ENCODE results near the gene SMYD5.

The SMYD5 gene

DNA sequence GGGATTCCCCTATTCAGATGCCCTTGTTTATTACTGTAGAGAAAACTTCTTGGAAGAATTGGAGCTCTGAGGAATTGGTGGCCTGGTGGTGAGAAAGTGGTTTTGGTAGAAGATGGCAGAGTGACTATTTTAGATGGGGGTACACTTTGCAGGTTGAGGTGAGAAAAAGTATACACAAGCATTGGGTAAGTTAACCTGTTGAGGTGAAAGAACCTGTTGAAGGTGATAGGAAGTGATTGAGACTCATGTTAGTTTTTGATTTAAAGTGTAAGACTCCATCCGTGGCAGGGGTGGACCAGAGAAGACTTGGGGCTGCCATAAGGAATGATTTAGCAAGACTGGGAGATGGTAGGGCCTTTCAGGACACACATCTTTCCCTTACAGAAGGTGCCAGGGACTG is 23.1 kb downstream of the SMYD5 start:
- no peak for DNase-seq (ENCODE audit: low read depth in 1 of 2, low spot score in 1 of 2)

DNA sequence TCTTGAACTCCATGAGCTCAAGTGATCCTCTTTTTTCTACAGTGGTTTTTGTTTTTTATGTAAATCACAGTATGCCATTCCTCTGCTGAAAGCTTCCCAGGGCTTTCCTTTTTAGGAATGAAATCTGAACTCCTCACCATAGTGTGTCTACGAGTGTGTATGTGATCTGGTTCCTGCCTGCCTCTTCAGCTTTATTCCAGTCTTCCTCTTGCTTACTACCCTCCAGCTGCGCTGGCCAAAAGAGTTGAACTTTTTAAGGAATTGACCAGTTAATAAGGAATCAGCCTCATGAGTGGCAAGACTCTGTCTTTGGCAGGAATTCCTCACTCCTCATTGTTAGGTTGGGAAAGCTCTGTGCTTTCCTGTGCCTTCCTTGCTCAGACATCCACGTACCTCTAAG is 24.1 kb downstream of the SMYD5 start:
- DNase-seq (ENCODE audit: low read depth in 1 of 2, low spot score in 1 of 2): no peak

DNA sequence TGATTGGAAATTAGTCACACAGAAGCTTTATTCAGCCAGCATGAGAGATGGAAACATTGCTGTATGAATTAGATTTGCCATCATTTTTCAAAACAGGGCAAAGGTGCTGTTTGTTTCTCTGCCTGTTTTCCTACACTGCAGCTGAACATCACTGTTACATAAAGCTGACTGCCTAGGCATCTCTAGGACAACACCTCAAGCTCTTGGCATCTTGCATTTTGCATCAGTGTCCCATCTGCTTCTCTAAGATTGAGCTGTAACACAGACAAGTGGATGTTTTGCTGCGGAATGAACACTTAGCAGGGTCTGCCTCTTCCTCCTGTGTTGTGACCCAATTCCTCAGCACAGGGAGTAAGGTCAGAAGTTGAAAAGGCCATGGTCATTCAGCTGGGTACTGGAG is 24.9 kb downstream of the SMYD5 start:
- no peak for DNase-seq (ENCODE audit: low read depth in 1 of 2, low spot score in 1 of 2)

DNA sequence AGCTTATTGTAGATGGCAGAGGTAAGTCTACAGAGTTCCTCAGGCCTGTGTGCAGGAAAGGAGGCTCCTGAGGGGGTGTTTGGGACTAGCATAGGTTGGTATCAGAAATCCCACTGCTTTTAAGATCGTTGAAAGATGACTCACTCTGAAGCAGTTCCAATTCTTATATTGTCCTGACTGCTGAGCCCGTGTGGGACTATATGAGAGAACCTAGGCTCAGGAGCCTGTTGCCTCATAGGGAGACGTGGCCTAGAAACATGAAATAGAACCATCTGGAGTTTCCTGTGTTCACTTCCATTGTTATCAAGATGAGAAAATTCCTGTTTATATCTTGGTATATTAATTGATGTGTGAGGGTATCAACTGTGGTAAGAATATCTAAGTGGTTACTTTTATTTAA is 25.7 kb downstream of the SMYD5 start:
- DNase-seq (ENCODE audit: low read depth in 1 of 2, low spot score in 1 of 2): no peak

DNA sequence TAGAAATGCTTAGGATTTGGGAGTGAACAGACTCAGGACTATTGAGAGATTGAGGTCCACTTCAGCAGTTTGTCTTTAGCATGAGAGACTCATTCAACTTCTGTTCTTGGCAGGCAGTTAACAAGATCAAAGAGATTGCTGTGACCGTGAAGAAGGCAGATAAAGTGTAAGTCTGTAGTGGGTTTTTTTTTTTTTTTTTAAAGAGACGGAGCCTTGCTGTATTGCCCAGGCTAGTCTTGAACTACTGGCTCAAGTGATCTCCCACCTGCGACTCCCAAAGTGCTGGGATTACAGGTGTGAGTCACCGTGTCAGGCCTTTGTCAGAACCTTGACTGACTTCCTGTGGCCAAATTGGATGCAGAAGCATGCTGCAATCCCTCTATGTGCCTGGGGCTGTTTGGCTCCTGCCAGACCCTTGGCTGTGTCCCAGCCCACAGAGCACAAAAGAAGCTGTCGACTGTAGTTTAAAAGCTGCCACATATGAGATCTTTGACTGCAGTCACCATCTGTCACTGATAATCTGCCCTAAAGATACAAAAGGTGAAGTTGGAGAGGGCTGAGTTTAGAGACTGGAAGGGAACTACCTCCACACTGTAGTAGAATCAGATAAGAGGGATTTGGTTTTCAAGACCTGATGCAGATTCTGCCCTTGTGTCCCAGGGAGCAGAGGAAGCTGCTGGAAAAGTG is 30.0 kb downstream of the SMYD5 start:
- DNase-seq (ENCODE audit: low read depth in 1 of 2, low spot score in 1 of 2): no peak

DNA sequence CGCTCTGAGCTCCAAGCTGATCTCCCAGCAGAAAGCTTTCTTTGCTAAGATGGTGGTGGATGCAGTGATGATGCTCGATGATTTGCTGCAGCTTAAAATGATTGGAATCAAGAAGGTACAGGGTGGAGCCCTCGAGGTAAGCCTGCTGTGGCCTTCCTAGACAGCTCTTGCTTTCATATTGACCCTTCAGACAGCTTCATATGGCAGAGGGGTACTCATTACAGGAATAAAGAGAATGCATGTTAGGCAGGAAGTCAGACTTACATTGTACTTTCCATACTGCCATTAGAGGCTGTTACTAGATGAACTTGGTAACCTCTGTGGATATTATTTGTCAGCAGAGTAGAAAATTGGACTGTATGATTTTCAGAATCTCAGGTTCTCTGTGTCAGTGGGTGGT is 30.5 kb downstream of the SMYD5 start:
- no peak for DNase-seq (ENCODE audit: low read depth in 1 of 2, low spot score in 1 of 2)

DNA sequence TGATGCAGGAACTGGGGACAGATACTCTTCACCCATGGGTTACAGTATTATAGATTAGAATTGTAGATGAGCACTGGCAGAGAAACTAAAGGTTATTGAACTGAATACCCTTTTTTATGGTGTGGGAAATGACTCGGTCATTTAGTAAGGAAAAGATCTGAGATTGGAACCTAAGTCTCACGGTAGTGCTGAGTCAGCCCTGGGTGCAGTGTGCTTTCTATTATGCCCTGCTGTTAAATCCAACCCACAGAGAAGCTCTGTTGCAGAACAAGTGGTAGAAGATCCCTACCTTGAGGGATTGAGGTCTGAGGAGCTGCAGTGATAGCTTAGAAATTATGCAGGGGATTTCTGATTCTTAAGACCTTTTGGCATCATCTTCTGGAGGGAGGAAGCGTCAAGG is 32.8 kb downstream of the SMYD5 start:
- no peak for DNase-seq (ENCODE audit: low read depth in 1 of 2, low spot score in 1 of 2)

DNA sequence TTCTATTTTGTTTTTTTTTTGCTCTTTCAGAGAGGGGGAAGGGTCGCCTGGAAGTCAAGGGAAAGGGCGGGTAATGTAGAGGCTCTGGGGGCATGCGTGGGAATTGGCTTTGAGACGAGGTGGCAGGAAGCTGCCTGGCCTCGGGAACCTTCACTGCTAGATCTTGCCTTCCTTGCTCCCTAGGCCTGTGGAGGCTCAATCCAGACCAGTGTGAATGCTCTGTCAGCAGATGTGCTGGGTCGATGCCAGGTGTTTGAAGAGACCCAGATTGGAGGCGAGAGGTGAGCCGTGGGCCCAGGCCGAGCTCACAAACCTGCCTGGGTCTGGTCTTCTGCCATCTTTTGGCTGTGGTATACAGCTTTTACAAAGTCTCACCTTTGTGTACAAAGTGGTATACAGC is 35.6 kb downstream of the SMYD5 start:
- no peak for DNase-seq (ENCODE audit: low read depth in 1 of 2, low spot score in 1 of 2)

DNA sequence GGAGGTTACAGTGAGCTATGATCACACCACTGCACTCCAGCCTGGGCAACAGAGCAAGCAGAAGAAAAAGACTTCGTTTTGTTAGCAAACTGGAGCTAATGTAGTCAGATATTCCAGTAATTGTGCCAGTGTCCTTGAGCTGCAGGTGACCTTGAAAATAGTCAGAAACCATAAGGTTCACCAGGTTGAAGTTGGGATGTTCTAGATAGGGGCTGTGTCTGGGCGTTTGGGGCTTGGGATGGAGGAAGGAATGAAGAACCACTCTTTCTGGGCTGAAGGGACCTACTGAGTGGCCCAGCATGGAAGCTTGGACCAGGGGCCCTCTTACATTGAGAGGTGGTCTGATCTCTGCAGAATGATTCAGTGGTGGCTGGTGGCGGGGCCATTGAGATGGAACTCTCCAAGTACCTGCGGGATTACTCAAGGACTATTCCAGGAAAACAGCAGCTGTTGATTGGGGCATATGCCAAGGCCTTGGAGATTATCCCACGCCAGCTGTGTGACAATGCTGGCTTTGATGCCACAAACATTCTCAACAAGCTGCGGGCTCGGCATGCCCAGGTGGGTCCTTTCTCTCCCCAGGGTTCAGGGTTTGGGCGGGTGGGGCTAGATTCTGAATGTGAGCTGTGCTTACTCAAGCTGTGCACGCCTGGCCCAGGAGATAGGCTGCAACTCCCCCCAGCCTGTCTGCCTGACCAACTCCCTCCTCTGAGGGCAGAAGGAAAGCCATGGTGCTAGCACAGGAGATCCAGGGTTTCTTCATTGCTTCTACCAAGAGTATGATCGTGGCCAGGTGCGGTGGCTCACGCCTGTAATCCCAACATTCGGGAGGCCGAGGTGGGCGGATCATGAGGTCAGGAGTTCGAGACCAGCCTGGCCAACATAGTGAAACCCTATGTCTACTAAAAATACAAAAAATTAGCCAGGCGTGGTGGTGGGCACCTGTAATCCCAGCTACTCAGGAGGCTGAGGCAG is 37.1 kb downstream of the SMYD5 start:
- DNase-seq (ENCODE audit: low read depth in 1 of 2, low spot score in 1 of 2): no peak

DNA sequence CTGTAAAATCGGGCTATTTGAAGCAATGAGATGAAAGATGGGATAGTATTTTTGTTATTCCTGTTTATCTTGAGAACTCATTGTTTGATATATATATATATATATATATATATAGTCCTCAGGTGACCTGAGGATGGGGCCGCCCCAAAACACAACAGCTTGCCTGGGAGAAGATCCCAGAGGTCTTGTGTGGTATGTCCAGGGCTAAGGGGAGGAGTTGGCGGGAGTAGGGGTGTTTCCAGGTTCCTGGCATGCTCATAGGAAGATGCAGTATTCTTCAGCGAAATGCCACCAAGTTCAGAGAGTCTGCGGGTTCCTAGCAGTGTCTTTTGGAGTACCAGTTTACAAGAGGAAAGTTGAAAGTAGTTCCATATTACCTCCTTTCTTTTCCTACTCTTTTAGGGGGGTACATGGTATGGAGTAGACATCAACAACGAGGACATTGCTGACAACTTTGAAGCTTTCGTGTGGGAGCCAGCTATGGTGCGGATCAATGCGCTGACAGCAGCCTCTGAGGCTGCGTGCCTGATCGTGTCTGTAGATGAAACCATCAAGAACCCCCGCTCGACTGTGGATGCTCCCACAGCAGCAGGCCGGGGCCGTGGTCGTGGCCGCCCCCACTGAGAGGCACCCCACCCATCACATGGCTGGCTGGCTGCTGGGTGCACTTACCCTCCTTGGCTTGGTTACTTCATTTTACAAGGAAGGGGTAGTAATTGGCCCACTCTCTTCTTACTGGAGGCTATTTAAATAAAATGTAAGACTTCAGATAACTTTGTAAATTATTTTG is 38.4 kb downstream of the SMYD5 start:
- DNase-seq (ENCODE audit: low read depth in 1 of 2, low spot score in 1 of 2): no peak

DNA sequence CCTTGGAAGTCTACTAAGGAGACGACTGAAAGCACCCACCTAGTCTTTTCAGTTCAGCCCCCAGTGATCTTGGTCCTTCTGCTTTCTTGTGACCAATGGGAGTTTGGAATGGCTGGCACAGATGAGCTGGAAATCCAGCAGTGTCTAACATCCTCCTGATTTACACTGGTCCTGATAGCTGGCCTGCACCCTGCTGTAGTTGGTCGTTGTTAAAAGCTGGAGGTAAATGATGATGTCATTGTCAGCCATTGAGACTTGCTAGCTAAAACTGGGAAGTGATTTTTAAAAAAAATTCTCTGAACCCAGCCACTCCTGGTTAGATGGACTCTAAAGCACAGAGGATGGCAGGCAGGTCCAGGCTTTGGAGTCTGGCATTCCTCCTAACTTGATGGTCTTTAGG is 39.4 kb downstream of the SMYD5 start:
- DNase-seq (ENCODE audit: low read depth in 1 of 2, low spot score in 1 of 2): no peak

DNA sequence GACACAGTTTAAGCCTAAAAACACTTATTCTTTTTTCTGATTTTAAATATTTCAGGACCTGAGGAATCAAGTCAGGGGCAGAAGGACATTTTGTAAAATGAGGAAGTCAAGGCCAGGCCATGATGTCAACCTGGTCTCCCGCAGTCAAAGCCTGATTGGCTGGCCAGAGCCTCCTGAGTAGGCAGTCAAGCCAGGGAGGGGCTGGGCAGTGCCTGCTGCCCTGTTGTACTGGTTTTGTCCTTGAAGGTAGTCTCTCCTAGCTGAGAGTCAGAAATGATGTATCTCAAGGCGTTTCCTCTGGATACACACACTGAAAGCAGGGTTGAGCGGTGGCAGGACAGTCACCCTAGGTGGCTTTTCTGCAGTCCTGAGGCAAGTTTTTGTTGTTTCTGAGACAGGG is 39.9 kb downstream of the SMYD5 start:
- no peak for DNase-seq (ENCODE audit: low read depth in 1 of 2, low spot score in 1 of 2)

DNA sequence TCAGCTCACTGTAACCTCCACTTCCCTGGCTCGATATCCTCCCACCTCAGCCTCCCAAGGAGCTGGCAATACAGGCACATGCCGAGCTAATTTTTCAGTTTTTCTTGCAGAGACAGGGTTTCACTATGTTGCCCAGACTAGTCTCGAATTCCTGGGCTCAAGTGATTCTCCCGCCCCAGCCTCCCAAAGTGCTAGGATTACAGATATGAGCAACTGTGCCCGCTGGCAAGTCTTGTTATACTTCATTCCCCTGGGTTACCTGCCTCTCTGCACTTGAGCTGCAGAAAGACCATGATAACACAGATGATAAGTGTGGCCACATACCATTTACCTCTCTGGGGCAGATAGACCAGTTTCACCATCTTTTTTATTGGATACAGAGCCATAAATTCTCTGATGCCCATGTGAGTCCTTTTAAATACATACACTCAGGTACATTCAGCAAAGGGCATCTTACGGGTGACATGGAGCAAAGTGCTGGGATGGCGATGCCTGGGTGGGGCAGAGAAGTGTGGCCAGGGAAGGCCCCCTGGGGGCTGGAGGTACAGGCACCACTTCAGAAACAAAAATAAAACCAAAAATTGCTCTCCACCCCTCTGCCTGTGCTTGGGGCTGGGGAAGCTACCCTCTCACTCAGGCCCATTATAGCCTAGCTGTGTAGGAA is 40.4 kb downstream of the SMYD5 start:
- no peak for DNase-seq (ENCODE audit: low read depth in 1 of 2, low spot score in 1 of 2)

DNA sequence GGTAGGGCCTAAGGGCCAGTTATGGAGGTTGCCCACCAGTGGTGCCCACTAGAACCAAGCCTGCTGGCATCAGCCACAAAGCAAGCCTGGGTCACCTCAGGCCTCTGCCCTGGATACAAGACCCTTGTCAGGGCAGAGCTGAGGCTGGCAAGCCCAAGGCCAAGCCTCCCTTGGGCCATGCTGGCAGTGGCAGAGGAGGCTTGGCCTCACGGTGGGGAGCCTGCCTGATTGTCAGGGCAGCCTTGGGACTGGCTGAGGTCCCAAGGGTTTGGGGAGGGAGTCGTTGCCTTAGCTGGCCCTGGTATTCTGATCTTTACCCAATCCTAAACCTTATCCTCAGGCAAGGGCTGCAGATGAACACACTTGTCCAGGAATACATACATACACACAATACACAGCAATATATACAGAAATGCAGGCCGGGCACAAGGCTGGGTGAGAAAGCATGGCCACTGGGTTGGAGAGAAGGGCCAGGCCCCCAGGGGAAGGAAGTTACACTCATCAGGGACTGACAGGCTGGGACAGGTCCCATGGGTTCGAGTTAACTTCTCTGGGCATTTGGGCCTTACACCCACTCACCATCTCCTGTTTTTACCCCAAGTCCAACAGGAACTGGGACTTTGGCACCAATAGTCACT is 41.1 kb downstream of the SMYD5 start:
- DNase-seq (ENCODE audit: low read depth in 1 of 2, low spot score in 1 of 2): no peak

DNA sequence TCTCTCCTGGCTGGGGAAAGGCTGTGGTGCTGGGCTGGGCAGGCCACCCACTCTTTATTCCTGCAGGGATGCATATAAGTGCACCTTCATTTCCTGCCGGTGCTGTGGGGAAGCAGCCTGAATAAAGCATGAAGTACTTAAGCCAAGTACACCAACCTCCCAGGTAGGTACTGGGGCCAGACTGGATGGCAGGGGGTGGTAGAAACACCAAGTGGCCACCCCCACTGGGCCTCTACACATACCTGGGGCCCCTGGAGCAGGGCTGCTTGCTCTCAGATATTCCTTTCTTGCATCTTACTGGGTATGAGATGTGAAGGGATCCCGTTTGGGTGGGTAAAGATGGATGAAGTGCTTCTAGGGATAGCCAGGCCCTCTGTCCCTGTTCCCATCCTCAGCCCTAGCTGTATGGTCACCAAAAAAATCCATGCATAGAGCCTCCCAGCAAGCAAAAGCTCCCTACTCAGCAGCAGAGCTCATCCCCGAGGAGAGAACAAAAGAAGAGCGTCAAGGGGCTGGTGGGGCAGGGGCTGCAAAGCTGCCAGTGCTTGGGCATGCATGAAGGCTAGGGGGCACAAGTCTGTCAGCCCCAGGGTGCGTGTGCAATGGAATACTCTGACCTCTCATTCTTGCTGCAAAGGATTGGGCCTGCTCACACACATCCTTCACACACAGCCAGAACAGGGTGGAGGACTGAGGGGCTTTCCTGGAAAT is 42.0 kb downstream of the SMYD5 start:
- no peak for DNase-seq (ENCODE audit: low read depth in 1 of 2, low spot score in 1 of 2)

DNA sequence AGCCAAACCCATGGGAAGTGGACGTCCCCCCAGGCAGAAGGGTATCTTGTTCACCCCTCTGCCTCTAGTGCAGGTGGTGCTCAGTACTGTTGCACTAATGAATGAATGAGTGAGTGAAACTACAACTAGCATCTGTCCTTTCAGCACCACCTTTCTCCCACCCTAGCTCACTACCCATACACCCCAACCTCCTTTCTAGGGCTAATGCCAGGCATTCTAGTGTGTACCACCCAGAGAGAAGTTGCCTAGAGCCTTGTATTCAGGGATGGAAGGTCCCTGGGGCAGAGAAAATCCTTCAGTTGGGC is 42.5 kb downstream of the SMYD5 start:
- no peak for DNase-seq (ENCODE audit: low read depth in 1 of 2, low spot score in 1 of 2)

DNA sequence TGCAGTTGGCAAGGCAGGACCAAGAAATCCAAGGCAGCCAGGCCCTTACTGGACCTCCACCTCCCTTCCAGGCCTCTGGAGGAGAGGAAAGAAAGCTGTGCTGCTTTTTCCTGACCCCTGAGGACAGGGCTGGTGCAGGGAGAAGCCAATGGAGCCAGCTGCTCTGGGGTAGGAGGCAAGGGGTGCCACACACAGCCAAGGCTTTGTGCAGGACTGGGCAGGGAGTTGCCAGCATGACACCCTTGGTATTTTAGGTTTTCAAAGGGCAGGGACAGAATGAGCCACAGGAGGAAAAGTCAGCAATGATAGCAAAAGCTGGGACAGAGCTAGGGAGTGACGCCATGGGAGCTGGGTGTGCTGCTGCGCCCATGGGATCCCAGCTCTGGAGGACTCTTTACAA is 43.0 kb downstream of the SMYD5 start:
- no peak for DNase-seq (ENCODE audit: low read depth in 1 of 2, low spot score in 1 of 2)

DNA sequence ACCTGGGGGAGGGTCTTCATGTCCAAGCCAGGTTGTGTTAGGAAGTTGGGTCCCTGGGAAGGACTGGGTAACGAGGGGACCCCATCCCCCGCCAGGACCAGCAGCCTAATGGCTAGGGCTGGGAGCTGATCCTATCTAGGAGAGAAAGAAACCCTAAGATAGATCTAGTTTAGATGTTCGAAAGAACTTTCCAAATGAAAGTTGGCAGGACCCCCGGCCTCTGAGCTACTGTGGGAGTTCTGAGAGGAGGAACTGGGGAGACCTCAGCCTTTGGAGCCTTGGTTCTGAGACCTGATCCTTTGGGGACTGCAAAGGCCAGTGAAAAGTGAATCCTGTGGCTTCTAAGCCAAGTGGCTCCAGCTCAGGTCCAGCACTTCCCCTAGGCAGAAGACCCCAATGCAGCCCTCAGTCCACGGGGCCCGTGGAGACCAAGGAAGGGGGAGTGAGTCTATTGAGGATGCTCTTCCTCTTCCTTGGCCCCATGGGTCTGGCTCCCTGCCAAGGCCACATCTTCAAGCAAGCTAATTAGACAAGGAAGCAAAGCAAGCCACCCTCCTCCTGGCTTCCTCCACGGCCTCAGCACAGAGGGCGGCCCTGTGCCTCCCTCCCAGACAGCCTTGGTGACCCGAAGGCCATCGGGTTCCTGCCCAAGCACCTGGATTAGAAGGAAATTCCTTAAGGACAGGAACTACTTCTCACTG is 43.5 kb downstream of the SMYD5 start:
- DNase-seq (ENCODE audit: low read depth in 1 of 2, low spot score in 1 of 2): no peak

DNA sequence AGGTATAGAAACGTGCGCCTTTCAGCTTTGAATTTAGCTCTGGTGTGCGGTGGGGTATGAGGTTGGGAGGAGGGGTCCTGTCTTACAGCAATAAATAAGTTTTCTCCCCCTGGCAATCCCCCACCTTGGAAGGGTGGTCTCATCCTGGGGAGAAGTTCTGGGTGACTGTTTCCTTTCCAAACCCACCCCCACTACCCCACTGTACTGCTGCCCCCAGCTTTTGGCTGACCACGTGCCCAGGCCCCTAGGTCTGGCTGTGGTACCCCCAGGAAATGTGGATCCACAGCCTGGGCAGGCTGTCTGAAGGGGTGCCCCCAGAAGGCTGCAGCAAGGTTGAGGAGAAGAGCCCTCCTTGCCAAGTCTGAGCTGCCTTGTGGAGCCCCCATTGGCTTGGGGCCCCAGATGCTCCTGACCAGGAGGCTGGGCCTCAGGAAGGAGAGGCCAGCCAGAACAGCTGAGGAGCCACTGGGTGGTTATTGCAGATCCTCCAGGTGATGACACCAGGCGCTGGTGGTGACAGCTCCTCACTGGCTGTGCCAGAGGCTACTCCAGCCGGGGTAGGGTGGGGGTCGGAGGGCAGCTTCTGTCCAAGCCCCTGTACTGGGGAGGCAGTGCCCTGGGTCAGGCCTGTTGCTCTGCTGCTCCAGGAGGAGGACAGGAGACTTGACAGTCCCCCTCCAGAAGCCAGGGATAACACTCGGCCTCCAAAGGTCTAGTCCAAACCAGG is 44.3 kb downstream of the SMYD5 start:
- DNase-seq (ENCODE audit: low read depth in 1 of 2, low spot score in 1 of 2): no peak
